Kidney (tissue), 14 donors: ENCODE results near the gene CA5B. TPM values are rescaled to one million over a fixed set of nuclear protein-coding genes. Genes with fewer than 3 reads are reported as not detected.
A peak's percentile ranks its signal among the peaks of the same experiment; 100 is the strongest.
"Not testable (repeated sequence)": the region's sequence is repeated elsewhere in the genome, so short reads cannot be mapped to it uniquely, and the experiment has no call there.

Source experiments
- DNase-seq, 5 donors: peaks; one replicate each; pipeline ENCODE4 v3.0.0-alpha.2; 2013 to 2020
- FAIRE-seq: peaks from 2 replicates; lab custom pipeline; 2012; peaks lifted over from hg19 to GRCh38; lab: Jason Lieb, UNC
- H3K27ac ChIP-seq, 2 donors: one replicate each; pipeline ENCODE4 v1.7.0; 2013; ENCODE audit warnings: low read depth in 2 of 2, low read length in 2 of 2, inconsistent platforms in 1 of 2
- H3K27me3 ChIP-seq: one replicate; pipeline ENCODE4 v1.7.1; 2013; ENCODE audit warnings: low read length, inconsistent platforms; ENCODE audit not compliant: control insufficient read depth, insufficient read depth
- H3K36me3 ChIP-seq, 3 donors: one replicate each; pipeline versions ENCODE4 v1.7.0 to v1.7.1; 2013; ENCODE audit warnings: low read length in 3 of 3, control low read depth in 1 of 3, inconsistent platforms in 1 of 3; ENCODE audit not compliant: insufficient read depth in 3 of 3, control insufficient read depth in 2 of 3
- H3K4me1 ChIP-seq, 3 donors: one replicate each; pipeline versions ENCODE4 v1.7.0 to v1.7.1; 2013; ENCODE audit warnings: low read length in 3 of 3, inconsistent platforms in 1 of 3, low read depth in 1 of 3; ENCODE audit not compliant: control insufficient read depth in 2 of 3, insufficient read depth in 2 of 3
- H3K4me3 ChIP-seq, 3 donors: one replicate each; pipeline versions ENCODE4 v1.7.0 to v1.8.1; 2013; ENCODE audit warnings: low read length in 3 of 3, control low read depth in 1 of 3, inconsistent platforms in 1 of 3
- H3K9ac ChIP-seq, 3 donors: one replicate each; pipeline versions ENCODE4 v1.7.0 to v1.7.1; 2013; ENCODE audit warnings: low read length in 3 of 3, control low read depth in 1 of 3, inconsistent platforms in 1 of 3
- H3K9me3 ChIP-seq, 3 donors: one replicate each; pipeline versions ENCODE4 v1.7.0 to v1.7.1; 2013; ENCODE audit warnings: low read length in 3 of 3, control low read depth in 1 of 3, inconsistent platforms in 1 of 3; ENCODE audit not compliant: control insufficient read depth in 2 of 3, insufficient read depth in 1 of 3
- intact Hi-C: fragments of 100-400 bp; cut with DNase I; formaldehyde crosslinking; loops from one replicate; pipeline ENCODE4 v1.11.1; 2022
- polyA plus RNA-seq: library from polyadenylated mRNA; stranded (reverse); fragments of 350-450 nt; fragmentation: Illumina TruSeq; extraction: RNeasy Lipid Tissue Mini Kit (QIAGEN cat#74804); gene quantifications from one replicate; pipeline ENCODE4 v1.2.3, GENCODE V29; 2014; ENCODE audit warnings: low read depth, low replicate concordance; ENCODE audit not compliant: insufficient read depth
- total RNA-seq: library from RNA; stranded (reverse); fragmentation: NEBNext Ultra II Directional; extraction: Animal tissue kit (Norgen Biotek cat#: 25700); gene quantifications from one replicate; pipeline ENCODE4 v1.2.1, GENCODE V29; 2021
- TF ChIP-seq, protein P1 (sequence below): IDR thresholded peaks from 3 replicates; pipeline ENCODE4 v1.5.1; 2012; ENCODE audit warnings: mild to moderate bottlenecking, moderate library complexity, borderline replicate concordance; ENCODE audit not compliant: insufficient read depth; ENCODE audit errors: extremely low read depth
- donor health status: control.
- donor health status: control.
- donor health status: control.
- donor health status: control.
- donor health status: control.
- donor health status: DM: yes; HTN: yes; CAD: no.
- donor health status: Normal renal cell carcinoma (clear cell type).

The CA5B gene
- total and polyA plus RNA-seq, 2 donors from 2014 or later, result 1.9 to 18.2 TPM

DNA sequence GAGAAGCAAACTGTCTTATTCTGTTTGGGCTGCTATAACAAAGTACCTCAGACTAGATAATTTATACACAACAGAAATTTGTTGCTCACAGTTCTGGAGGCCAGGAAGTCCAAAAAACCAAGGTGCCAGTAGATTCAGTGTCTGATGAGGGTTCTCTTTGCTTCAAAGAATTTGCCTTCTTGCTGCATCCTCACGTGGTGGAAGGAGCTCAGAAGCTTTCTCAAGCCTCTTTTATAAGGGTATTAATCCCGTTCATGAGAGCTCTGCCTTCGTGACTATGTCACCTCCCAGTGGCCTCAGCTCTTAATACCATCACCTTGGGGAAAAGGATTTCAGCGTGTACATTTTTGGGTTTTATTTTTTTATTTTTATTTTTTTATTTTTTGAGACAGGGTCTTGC is 20.1 kb downstream of the CA5B start:
- H3K4me3 ChIP-seq, result no peak overlapping the region
- DNase-seq (no peak), FAIRE-seq (no peak)
- no peak overlapping the region for H3K9ac ChIP-seq
- H3K4me1 ChIP-seq, result no peaks in the 10 kb centered on the region
- TF ChIP-seq, protein P1, sequence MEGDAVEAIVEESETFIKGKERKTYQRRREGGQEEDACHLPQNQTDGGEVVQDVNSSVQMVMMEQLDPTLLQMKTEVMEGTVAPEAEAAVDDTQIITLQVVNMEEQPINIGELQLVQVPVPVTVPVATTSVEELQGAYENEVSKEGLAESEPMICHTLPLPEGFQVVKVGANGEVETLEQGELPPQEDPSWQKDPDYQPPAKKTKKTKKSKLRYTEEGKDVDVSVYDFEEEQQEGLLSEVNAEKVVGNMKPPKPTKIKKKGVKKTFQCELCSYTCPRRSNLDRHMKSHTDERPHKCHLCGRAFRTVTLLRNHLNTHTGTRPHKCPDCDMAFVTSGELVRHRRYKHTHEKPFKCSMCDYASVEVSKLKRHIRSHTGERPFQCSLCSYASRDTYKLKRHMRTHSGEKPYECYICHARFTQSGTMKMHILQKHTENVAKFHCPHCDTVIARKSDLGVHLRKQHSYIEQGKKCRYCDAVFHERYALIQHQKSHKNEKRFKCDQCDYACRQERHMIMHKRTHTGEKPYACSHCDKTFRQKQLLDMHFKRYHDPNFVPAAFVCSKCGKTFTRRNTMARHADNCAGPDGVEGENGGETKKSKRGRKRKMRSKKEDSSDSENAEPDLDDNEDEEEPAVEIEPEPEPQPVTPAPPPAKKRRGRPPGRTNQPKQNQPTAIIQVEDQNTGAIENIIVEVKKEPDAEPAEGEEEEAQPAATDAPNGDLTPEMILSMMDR, result no peak
- H3K27me3 ChIP-seq, result no peaks in the 10 kb centered on the region
- no peaks in the 10 kb centered on the region for H3K36me3 ChIP-seq
- no peaks in the 10 kb centered on the region for H3K9me3 ChIP-seq
- H3K27ac ChIP-seq, result no peak overlapping the region
- intact Hi-C loops, result no loop called here

DNA sequence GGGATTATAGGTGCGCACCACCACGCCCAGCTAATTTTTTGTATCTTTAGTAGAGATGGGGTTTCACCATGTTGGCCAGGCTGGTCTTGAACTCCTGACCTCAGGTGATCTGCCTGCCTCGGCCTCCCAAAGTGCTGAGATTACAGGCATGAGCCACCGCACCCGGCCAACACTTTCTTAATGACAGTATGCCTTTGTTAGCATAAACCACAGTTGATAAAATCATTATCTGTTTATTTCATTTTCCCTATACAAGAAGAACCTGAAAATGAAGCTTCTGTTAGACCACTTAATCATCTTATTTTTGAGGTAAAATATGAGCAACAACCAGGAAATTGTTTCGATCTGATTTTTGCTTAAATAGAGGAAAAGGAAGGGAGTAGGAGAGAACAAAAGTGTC is 21.8 kb downstream of the CA5B start:
- H3K4me3 ChIP-seq, H3K27ac ChIP-seq, intact Hi-C loops, H3K4me1 ChIP-seq, H3K9me3 ChIP-seq, H3K9ac ChIP-seq, H3K36me3 ChIP-seq, H3K27me3 ChIP-seq, DNase-seq, FAIRE-seq: not testable (repeated sequence)

DNA sequence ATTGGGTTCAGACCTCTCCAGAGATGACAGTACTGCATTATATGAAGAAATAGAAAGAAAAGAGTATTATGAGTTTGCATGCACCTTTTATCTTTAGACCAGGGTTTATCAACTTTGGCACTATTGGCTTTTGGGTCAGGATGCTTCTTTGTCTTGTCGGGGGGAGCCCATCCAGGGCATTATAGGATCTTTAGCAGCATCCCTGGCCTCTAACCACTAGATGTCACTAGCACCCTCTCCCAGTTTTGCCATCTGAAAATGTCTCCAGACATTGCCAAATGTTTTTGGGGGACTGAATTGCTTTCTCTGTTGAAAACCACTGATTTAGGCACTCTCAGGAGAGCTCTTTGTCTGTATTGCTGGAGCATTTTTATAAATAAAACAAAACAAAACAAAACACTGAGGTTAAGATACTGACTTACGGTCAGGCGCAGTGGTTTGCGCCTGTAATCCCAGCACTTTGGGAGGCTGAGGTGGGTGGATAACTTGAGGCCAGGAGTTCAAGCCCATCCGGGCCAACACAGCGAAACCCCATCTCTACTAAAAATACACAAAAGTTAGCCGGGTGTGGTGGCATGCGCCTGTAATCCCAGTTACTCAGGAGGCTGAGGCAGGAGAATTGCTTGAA is 23.6 kb downstream of the CA5B start:
- no peak for FAIRE-seq

DNA sequence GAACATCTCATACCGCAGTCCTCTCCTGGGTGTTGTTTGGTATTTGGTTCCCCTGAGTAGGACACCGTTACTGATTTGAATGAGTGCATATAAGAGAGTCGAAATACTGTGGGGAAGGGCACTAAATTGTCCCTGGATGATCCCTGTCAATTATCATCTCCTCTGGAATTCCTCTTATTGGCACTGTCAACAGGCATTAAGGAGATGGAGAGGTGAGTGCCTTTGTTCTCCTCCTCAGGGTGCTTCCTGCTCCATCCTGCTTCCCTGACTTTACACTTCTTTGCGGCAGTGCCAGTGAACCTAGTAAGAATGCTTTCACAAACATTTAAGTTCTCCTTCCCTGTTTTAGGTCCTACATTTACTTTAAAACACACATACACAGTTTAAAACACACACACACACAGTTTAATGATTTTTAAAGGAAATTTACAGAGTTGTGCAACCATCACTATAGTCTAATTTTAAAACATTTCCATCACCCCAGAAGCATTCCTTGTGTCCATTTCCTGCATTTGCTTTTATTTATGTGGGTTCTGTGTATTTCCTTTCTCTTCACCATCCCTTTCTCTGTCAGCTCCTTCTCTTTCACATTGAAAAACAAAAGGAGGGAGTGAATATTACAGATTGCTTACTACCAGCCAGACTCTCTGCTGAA is 31.4 kb downstream of the CA5B start:
- no peak for DNase-seq

More for the DNA sequence above, 23.6 kb downstream of the CA5B start:
- H3K36me3 ChIP-seq, result no peaks in the 10 kb centered on the region
- TF ChIP-seq, protein P1, result peak; percentile 37
- H3K4me1 ChIP-seq, result no peaks in the 10 kb centered on the region
- H3K27ac ChIP-seq, result no peak overlapping the region
- H3K27me3 ChIP-seq, result peaks cover 3% of the 10 kb centered on the region
- intact Hi-C loops, result no loop called here
- H3K9me3 ChIP-seq, result no peaks in the 10 kb centered on the region
- H3K9ac ChIP-seq, result no peak overlapping the region
- DNase-seq, result peak in 2 of 5 donors; percentile 12 to 30
- H3K4me3 ChIP-seq, result no peak overlapping the region

More for the DNA sequence above, 31.4 kb downstream of the CA5B start:
- Histone ChIP-seq H3K36me3 (peaks cover 0 to 3% (median 0%) of the 10 kb centered on the region in 3 donors), H3K4me1 (no peaks in the 10 kb centered on the region), H3K27me3 (no peaks in the 10 kb centered on the region), H3K4me3 (no peak overlapping the region), H3K9ac (no peak overlapping the region), H3K27ac (no peak overlapping the region), H3K9me3 (no peaks in the 10 kb centered on the region)
- FAIRE-seq, result no peak
- intact Hi-C loops, result no loop called here
- TF ChIP-seq, protein P1, result no peak
